Measurements from ENCODE around the gene PHACTR2. TPM values are rescaled to one million over a fixed set of nuclear protein-coding genes. Genes with fewer than 3 reads are reported as not detected.
A peak's percentile ranks its signal among the peaks of the same experiment; 100 is the strongest.

The PHACTR2 gene
- total and polyA plus RNA-seq, 7 experiments from 2014 or later, result 10.0 to 42.2 (median 21.7) TPM

DNA sequence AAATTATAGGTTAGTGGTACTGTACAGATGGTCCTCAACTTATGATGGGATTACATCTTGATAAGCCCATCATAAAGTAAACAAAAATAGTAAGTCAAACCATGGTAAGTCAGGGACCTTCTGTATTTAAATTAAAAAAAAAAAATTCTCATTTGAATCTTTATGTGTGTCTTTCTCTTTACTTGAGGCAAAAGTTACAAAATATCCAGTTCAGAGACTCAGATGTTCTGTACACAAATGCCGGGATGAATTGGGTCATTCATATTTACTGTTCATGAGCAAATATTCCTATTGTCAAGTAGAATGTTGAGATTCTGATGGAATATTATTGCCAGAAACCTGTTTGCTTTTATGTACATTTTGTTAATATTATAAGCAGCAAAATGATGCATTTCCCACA is 13.4 kb downstream of the PHACTR2 start:
- DNase-seq, result no peak
- H3K9me3 Mint-ChIP-seq, result no peaks in the 10 kb centered on the region
- H3K4me3 Mint-ChIP-seq, result no peak overlapping the region
- Histone ChIP-seq H3K9me3 (ENCODE audit: control insufficient read depth in 2 of 3, low read length in 3 of 3) (no peaks in the 10 kb centered on the region), H3K4me1 (ENCODE audit: control insufficient read depth in 2 of 2, insufficient read depth in 2 of 2, low read length in 2 of 2) (peaks cover 0 to 3% of the 10 kb centered on the region in 2 donors), H3K27ac (ENCODE audit: low read depth, low read length) (no peak overlapping the region), H3K4me3 (ENCODE audit: low read length) (no peak overlapping the region), H3K36me3 (ENCODE audit: control insufficient read depth in 2 of 3, insufficient read depth in 3 of 3, low read length in 3 of 3) (no peaks in the 10 kb centered on the region), H3K27me3 (ENCODE audit: control insufficient read depth in 2 of 2, insufficient read depth in 2 of 2, low read length in 2 of 2) (no peaks in the 10 kb centered on the region)
- intact Hi-C loops (cut with micrococcal nuclease), result no loop called here
- no peak overlapping the region for H3K27ac Mint-ChIP-seq
- peaks cover 15 to 48% (median 32%) of the 10 kb centered on the region in 7 donors for H3K4me1 Mint-ChIP-seq
- POLR2A ChIA-PET, result no interaction called here
- ATAC-seq, result no peak
- CTCF ChIA-PET, result no interaction called here
- peaks cover 0 to 4% (median 0%) of the 10 kb centered on the region in 5 donors for H3K36me3 Mint-ChIP-seq
- no peaks in the 10 kb centered on the region for H3K27me3 Mint-ChIP-seq

DNA sequence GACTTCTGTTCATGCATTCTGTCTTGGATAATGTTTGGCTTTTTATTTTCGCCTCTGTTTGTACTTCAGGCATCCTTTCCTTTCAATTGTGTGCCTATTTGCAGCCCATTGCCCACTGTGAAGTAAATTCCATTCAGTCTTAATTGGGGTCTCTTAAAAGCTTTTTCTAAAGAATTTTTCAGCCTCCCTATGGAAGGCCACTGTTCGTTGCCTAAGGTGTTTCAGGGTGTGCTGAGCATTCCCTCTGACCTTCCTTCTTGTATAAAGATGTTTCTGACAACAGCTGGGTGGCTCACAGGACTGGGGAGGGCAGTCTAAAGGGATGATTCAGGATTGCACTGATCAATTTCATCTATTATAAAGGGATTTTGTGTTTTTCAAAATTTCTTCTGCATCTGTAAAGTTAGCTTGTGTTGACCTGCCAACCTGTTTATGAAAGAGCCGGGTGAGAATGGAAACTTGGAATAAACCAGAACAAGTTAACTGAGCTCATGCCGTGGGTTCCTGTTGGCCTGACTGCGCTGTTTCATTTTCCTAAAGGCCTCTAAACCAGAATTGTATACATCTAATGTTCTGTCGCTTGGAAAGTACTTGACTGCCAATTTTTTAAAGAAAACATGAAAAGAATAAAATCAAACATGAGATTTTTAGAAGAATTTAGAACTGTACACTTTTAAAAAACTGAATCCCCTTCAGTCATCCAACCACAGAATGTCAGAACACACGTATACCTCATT is 14.3 kb downstream of the PHACTR2 start:
- intact Hi-C loops (cut with micrococcal nuclease), result no loop called here
- H3K4me1 ChIP-seq (ENCODE audit: control insufficient read depth in 2 of 2, insufficient read depth in 2 of 2, low read length in 2 of 2), result peaks cover 0 to 3% of the 10 kb centered on the region in 2 donors
- H3K27me3 Mint-ChIP-seq, result no peaks in the 10 kb centered on the region
- peaks cover 0 to 4% (median 0%) of the 10 kb centered on the region in 5 donors for H3K36me3 Mint-ChIP-seq
- no peak overlapping the region for H3K4me3 ChIP-seq (ENCODE audit: low read length)
- no peak overlapping the region for H3K27ac ChIP-seq (ENCODE audit: low read depth, low read length)
- H3K27me3 ChIP-seq (ENCODE audit: control insufficient read depth in 2 of 2, insufficient read depth in 2 of 2, low read length in 2 of 2), result no peaks in the 10 kb centered on the region
- H3K4me3 Mint-ChIP-seq, result no peak overlapping the region
- H3K27ac Mint-ChIP-seq, result no peak overlapping the region
- H3K9me3 ChIP-seq (ENCODE audit: control insufficient read depth in 2 of 3, low read length in 3 of 3), result no peaks in the 10 kb centered on the region
- ATAC-seq (no peak), DNase-seq (no peak)
- POLR2A ChIA-PET, result no interaction called here
- H3K36me3 ChIP-seq (ENCODE audit: control insufficient read depth in 2 of 3, insufficient read depth in 3 of 3, low read length in 3 of 3), result no peaks in the 10 kb centered on the region
- peaks cover 15 to 53% (median 34%) of the 10 kb centered on the region in 7 donors for H3K4me1 Mint-ChIP-seq
- CTCF ChIA-PET, result no interaction called here
- H3K9me3 Mint-ChIP-seq, result no peaks in the 10 kb centered on the region

GRCh38 chr6:143692696-143693095 is 14.9 kb downstream of the PHACTR2 start:
- Mint-ChIP-seq H3K4me3 (no peak overlapping the region), H3K9me3 (no peaks in the 10 kb centered on the region), H3K27ac (no peak overlapping the region), H3K36me3 (peaks cover 0 to 4% (median 0%) of the 10 kb centered on the region in 5 donors), H3K4me1 (peaks cover 15 to 53% (median 34%) of the 10 kb centered on the region in 7 donors), H3K27me3 (no peaks in the 10 kb centered on the region)
- ChIA-PET CTCF (no interaction called here), POLR2A (no interaction called here)
- Histone ChIP-seq H3K4me1 (ENCODE audit: control insufficient read depth in 2 of 2, insufficient read depth in 2 of 2, low read length in 2 of 2) (peaks cover 0 to 3% of the 10 kb centered on the region in 2 donors), H3K9me3 (ENCODE audit: control insufficient read depth in 2 of 3, low read length in 3 of 3) (no peaks in the 10 kb centered on the region), H3K27me3 (ENCODE audit: control insufficient read depth in 2 of 2, insufficient read depth in 2 of 2, low read length in 2 of 2) (no peaks in the 10 kb centered on the region), H3K4me3 (ENCODE audit: low read length) (no peak overlapping the region), H3K27ac (ENCODE audit: low read depth, low read length) (no peak overlapping the region), H3K36me3 (ENCODE audit: control insufficient read depth in 2 of 3, insufficient read depth in 3 of 3, low read length in 3 of 3) (no peaks in the 10 kb centered on the region)
- intact Hi-C loops (cut with micrococcal nuclease), result no loop called here
- DNase-seq (no peak), ATAC-seq (no peak)

- ChIA-PET CTCF (no interaction called here), POLR2A (no interaction called here)
- H3K4me3 ChIP-seq (ENCODE audit: low read length), result no peak overlapping the region
- no peaks in the 10 kb centered on the region for H3K27me3 Mint-ChIP-seq
- H3K36me3 ChIP-seq (ENCODE audit: control insufficient read depth in 2 of 3, insufficient read depth in 3 of 3, low read length in 3 of 3), result no peaks in the 10 kb centered on the region
- H3K36me3 Mint-ChIP-seq, result peaks cover 0 to 4% (median 0%) of the 10 kb centered on the region in 5 donors
- H3K4me1 ChIP-seq (ENCODE audit: control insufficient read depth in 2 of 2, insufficient read depth in 2 of 2, low read length in 2 of 2), result peaks cover 0 to 3% of the 10 kb centered on the region in 2 donors
- DNase-seq, result no peak
- intact Hi-C loops (cut with micrococcal nuclease), result no loop called here
- no peak for ATAC-seq
- H3K9me3 Mint-ChIP-seq, result no peaks in the 10 kb centered on the region
- no peak overlapping the region for H3K27ac ChIP-seq (ENCODE audit: low read depth, low read length)
- peaks cover 18 to 50% (median 32%) of the 10 kb centered on the region in 7 donors for H3K4me1 Mint-ChIP-seq
- H3K27me3 ChIP-seq (ENCODE audit: control insufficient read depth in 2 of 2, insufficient read depth in 2 of 2, low read length in 2 of 2), result no peaks in the 10 kb centered on the region
- H3K9me3 ChIP-seq (ENCODE audit: control insufficient read depth in 2 of 3, low read length in 3 of 3), result no peaks in the 10 kb centered on the region
- H3K4me3 Mint-ChIP-seq, result no peak overlapping the region
- peak overlapping the region in 1 of 9 donors; percentile 32 for H3K27ac Mint-ChIP-seq
Observed at GRCh38 chr6:143694013-143694412, 16.2 kb downstream of the PHACTR2 start.

- H3K9me3 Mint-ChIP-seq, result no peaks in the 10 kb centered on the region
- Histone ChIP-seq H3K4me1 (ENCODE audit: control insufficient read depth in 2 of 2, insufficient read depth in 2 of 2, low read length in 2 of 2) (peaks cover 0 to 2% of the 10 kb centered on the region in 2 donors), H3K36me3 (ENCODE audit: control insufficient read depth in 2 of 3, insufficient read depth in 3 of 3, low read length in 3 of 3) (no peaks in the 10 kb centered on the region), H3K4me3 (ENCODE audit: low read length) (no peak overlapping the region), H3K27ac (ENCODE audit: low read depth, low read length) (no peak overlapping the region), H3K27me3 (ENCODE audit: control insufficient read depth in 2 of 2, insufficient read depth in 2 of 2, low read length in 2 of 2) (no peaks in the 10 kb centered on the region), H3K9me3 (ENCODE audit: control insufficient read depth in 2 of 3, low read length in 3 of 3) (no peaks in the 10 kb centered on the region)
- H3K27ac Mint-ChIP-seq, result peak overlapping the region in 1 of 9 donors; percentile 38
- no peak for DNase-seq
- intact Hi-C loops (cut with micrococcal nuclease), result no loop called here
- H3K4me3 Mint-ChIP-seq, result no peak overlapping the region
- POLR2A ChIA-PET, result no interaction called here
- CTCF ChIA-PET, result no interaction called here
- ATAC-seq, result no peak
- H3K27me3 Mint-ChIP-seq, result no peaks in the 10 kb centered on the region
- peaks cover 0 to 7% (median 0%) of the 10 kb centered on the region in 5 donors for H3K36me3 Mint-ChIP-seq
- H3K4me1 Mint-ChIP-seq, result peaks cover 18 to 46% (median 34%) of the 10 kb centered on the region in 7 donors
Observed at GRCh38 chr6:143694560-143694959, 16.8 kb downstream of the PHACTR2 start.

- no peaks in the 10 kb centered on the region for H3K36me3 ChIP-seq (ENCODE audit: control insufficient read depth in 2 of 3, insufficient read depth in 3 of 3, low read length in 3 of 3)
- ChIA-PET POLR2A (no interaction called here), CTCF (no interaction called here)
- H3K9me3 ChIP-seq (ENCODE audit: control insufficient read depth in 2 of 3, low read length in 3 of 3), result no peaks in the 10 kb centered on the region
- H3K27ac ChIP-seq (ENCODE audit: low read depth, low read length), result no peak overlapping the region
- no peaks in the 10 kb centered on the region for H3K27me3 Mint-ChIP-seq
- peak overlapping the region in 2 of 10 donors; percentile 9 to 34 for H3K4me3 Mint-ChIP-seq
- intact Hi-C loops (cut with micrococcal nuclease), result no loop called here
- H3K4me1 ChIP-seq (ENCODE audit: control insufficient read depth in 2 of 2, insufficient read depth in 2 of 2, low read length in 2 of 2), result no peaks in the 10 kb centered on the region
- DNase-seq, result no peak
- H3K27me3 ChIP-seq (ENCODE audit: control insufficient read depth in 2 of 2, insufficient read depth in 2 of 2, low read length in 2 of 2), result no peaks in the 10 kb centered on the region
- peaks cover 14 to 41% (median 31%) of the 10 kb centered on the region in 7 donors for H3K4me1 Mint-ChIP-seq
- peak overlapping the region in 1 of 9 donors; percentile 36 for H3K27ac Mint-ChIP-seq
- peaks cover 0 to 8% (median 0%) of the 10 kb centered on the region in 5 donors for H3K36me3 Mint-ChIP-seq
- no peak for ATAC-seq
- no peaks in the 10 kb centered on the region for H3K9me3 Mint-ChIP-seq
- H3K4me3 ChIP-seq (ENCODE audit: low read length), result no peak overlapping the region
Observed at GRCh38 chr6:143695130-143695968, 17.6 kb downstream of the PHACTR2 start.

All from naive thymus-derived CD4-positive, alpha-beta T cell (primary cell).